ENCODE measurements around the gene PIBF1.

Gene PIBF1

DNA sequence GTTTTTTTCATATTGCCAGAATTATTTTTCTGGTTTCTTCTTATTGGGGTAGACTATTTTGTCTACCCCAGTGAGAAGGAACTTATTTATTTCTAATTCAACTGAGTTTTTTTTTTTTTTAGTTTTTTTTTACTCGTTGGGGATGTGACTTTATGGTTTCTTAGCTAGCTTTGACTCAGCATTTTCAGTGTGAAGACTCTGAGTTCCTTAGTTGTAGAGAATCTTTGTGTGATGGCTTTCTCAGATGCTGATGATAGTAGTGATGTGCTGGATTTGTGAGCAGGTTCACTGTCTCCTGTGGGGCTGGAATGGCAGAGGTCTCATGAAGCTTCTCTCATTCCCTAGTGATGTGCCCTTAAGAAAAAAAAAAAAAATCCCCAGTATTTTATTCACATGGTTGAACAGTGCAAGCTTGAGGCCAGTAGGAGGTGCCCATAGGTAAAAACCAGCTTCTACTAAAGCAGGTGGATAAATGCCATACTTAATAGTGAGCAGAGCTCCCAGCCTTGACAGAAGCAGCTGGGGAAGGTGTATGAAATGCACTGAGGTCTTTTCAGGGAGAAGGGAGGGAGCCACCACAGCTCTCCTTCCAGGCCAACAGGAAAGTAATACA lies 170.7 kb downstream of the PIBF1 start:
- H3K27me3 ChIP-seq (ENCODE audit: insufficient read depth, poor library complexity, severe bottlenecking): no peaks in the 10 kb centered on the region
- TF ChIP-seq, protein P1, sequence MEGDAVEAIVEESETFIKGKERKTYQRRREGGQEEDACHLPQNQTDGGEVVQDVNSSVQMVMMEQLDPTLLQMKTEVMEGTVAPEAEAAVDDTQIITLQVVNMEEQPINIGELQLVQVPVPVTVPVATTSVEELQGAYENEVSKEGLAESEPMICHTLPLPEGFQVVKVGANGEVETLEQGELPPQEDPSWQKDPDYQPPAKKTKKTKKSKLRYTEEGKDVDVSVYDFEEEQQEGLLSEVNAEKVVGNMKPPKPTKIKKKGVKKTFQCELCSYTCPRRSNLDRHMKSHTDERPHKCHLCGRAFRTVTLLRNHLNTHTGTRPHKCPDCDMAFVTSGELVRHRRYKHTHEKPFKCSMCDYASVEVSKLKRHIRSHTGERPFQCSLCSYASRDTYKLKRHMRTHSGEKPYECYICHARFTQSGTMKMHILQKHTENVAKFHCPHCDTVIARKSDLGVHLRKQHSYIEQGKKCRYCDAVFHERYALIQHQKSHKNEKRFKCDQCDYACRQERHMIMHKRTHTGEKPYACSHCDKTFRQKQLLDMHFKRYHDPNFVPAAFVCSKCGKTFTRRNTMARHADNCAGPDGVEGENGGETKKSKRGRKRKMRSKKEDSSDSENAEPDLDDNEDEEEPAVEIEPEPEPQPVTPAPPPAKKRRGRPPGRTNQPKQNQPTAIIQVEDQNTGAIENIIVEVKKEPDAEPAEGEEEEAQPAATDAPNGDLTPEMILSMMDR (IDR thresholded peaks at IDR 0.05; ENCODE audit: insufficient read depth, low read length): no peak
- TF ChIP-seq GABPA (IDR thresholded peaks at IDR 0.05; ENCODE audit: low read depth) (no peak), POLR2AphosphoS5 (IDR thresholded peaks at IDR 0.05; ENCODE audit: low read depth) (no peak), SPI1 (IDR thresholded peaks at IDR 0.05; ENCODE audit: borderline replicate concordance, low read depth) (no peak)
- TF ChIP-seq, protein P2, sequence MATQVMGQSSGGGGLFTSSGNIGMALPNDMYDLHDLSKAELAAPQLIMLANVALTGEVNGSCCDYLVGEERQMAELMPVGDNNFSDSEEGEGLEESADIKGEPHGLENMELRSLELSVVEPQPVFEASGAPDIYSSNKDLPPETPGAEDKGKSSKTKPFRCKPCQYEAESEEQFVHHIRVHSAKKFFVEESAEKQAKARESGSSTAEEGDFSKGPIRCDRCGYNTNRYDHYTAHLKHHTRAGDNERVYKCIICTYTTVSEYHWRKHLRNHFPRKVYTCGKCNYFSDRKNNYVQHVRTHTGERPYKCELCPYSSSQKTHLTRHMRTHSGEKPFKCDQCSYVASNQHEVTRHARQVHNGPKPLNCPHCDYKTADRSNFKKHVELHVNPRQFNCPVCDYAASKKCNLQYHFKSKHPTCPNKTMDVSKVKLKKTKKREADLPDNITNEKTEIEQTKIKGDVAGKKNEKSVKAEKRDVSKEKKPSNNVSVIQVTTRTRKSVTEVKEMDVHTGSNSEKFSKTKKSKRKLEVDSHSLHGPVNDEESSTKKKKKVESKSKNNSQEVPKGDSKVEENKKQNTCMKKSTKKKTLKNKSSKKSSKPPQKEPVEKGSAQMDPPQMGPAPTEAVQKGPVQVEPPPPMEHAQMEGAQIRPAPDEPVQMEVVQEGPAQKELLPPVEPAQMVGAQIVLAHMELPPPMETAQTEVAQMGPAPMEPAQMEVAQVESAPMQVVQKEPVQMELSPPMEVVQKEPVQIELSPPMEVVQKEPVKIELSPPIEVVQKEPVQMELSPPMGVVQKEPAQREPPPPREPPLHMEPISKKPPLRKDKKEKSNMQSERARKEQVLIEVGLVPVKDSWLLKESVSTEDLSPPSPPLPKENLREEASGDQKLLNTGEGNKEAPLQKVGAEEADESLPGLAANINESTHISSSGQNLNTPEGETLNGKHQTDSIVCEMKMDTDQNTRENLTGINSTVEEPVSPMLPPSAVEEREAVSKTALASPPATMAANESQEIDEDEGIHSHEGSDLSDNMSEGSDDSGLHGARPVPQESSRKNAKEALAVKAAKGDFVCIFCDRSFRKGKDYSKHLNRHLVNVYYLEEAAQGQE (IDR thresholded peaks at IDR 0.05; ENCODE audit: insufficient replicate concordance, low read depth): no peak
- no peak for DNase-seq (ENCODE audit: low read depth in 1 of 2, low spot score in 1 of 2)
- no peak overlapping the region for H3K4me3 ChIP-seq (replicated peaks; ENCODE audit: insufficient read depth, low read length)
- no peak overlapping the region for H3K27ac ChIP-seq (replicated peaks)

DNA sequence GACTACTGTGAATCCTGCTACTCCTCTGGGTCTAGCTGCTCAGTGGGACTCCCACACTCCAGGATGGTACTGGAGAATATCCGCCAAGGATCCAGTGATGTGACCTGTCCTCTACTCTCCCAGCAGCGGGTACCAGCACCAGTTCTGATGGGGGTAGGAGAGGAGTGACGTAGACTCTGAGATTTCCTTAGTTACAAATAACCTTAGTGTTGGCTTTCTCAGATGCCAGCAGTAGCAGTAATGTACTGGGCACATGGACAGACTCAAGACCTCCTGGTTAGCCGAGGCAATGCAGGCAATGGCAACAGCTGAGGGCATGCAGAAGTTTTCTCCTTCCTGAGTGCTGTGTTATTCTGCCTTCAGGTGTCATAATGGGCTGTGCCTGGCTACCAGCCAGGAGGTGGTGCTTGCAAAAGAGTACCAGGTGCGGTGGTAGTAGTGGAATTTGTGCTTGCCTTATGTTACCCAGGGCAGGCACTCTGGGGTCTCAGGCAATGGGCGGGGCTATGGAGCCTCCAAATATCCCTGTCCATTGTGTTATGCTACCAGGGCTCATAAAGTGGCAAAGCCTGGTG lies 171.5 kb downstream of the PIBF1 start:
- no peak overlapping the region for H3K27ac ChIP-seq (replicated peaks)
- H3K4me3 ChIP-seq (replicated peaks; ENCODE audit: insufficient read depth, low read length): no peak overlapping the region
- TF ChIP-seq SPI1 (IDR thresholded peaks at IDR 0.05; ENCODE audit: borderline replicate concordance, low read depth) (no peak), GABPA (IDR thresholded peaks at IDR 0.05; ENCODE audit: low read depth) (no peak), POLR2AphosphoS5 (IDR thresholded peaks at IDR 0.05; ENCODE audit: low read depth) (no peak)
- TF ChIP-seq, protein P1 (IDR thresholded peaks at IDR 0.05; ENCODE audit: insufficient read depth, low read length): no peak
- DNase-seq (ENCODE audit: low read depth in 1 of 2, low spot score in 1 of 2): no peak
- no peaks in the 10 kb centered on the region for H3K27me3 ChIP-seq (ENCODE audit: insufficient read depth, poor library complexity, severe bottlenecking)

DNA sequence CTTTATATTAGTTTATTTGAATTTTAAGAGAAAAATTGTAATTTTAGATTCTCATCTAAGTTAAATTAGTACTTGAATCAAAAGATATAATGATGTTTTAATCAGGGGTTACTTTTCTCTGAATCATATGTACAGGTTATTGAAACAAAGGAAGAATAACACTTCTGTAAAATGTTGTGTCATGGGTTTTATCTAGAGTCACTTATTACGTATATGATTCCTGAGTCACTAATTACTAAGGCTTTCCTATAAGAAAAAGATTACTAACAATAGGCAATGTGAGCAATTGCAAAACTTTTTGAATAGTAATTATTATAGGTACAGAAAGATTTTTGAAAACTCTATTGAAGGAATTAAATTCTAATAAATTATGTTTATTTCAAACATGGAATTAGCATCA lies 177.7 kb downstream of the PIBF1 start:
- DNase-seq (ENCODE audit: low read depth in 1 of 2, low spot score in 1 of 2): no peak
- TF ChIP-seq POLR2AphosphoS5 (IDR thresholded peaks at IDR 0.05; ENCODE audit: low read depth) (no peak), SPI1 (IDR thresholded peaks at IDR 0.05; ENCODE audit: borderline replicate concordance, low read depth) (no peak), GABPA (IDR thresholded peaks at IDR 0.05; ENCODE audit: low read depth) (no peak)
- TF ChIP-seq, protein P2 (IDR thresholded peaks at IDR 0.05; ENCODE audit: insufficient replicate concordance, low read depth): no peak
- TF ChIP-seq, protein P1 (IDR thresholded peaks at IDR 0.05; ENCODE audit: insufficient read depth, low read length): no peak
- H3K27me3 ChIP-seq (ENCODE audit: insufficient read depth, poor library complexity, severe bottlenecking): no peaks in the 10 kb centered on the region
- no peak overlapping the region for H3K27ac ChIP-seq (replicated peaks)
- H3K4me3 ChIP-seq (replicated peaks; ENCODE audit: insufficient read depth, low read length): no peak overlapping the region

Data from HL-60 (cell line).